Esophagus muscularis mucosa (tissue), 4 donors: ENCODE data around the gene ROPN1L. TPM values are rescaled to one million over a fixed set of nuclear protein-coding genes. Genes with fewer than 3 reads are reported as not detected.
A peak's percentile ranks its signal among the peaks of the same experiment; 100 is the strongest.

Source experiments
- DNase-seq: peaks from one replicate; pipeline ENCODE4 v3.0.0-alpha.2; 2017; ENCODE audit errors: extremely low spot score
- H3K27ac ChIP-seq, 4 donors: fragments of 200-600 bp; sonication (generic); replicated peaks in 1 of 4; 1 replicate in 3 of 4; 2 replicates in 1 of 4; pipeline ENCODE4 v1.5.1; 2016 to 2019; ENCODE audit warnings: mild to moderate bottlenecking in 1 of 4
- H3K27me3 ChIP-seq, 4 donors: fragments of 200-600 bp; sonication (generic); one replicate each; pipeline versions ENCODE4 v1.5.1 to v1.6.0; 2016 to 2019
- H3K36me3 ChIP-seq, 4 donors: fragments of 200-600 bp; sonication (generic); one replicate each; pipeline ENCODE4 v1.5.1; 2016 to 2019
- H3K4me1 ChIP-seq, 4 donors: fragments of 200-600 bp; sonication (generic); one replicate each; pipeline ENCODE4 v1.5.1; 2016 to 2019
- H3K4me3 ChIP-seq, 4 donors: fragments of 200-600 bp; sonication (generic); 1 replicate in 2 of 4; 2 replicates in 2 of 4; pipeline ENCODE4 v1.5.1; 2016 to 2019; ENCODE audit warnings: mild to moderate bottlenecking in 4 of 4, moderate library complexity in 1 of 4
- H3K9me3 ChIP-seq, 4 donors: fragments of 200-600 bp; sonication (generic); 1 replicate in 3 of 4; 2 replicates in 1 of 4; pipeline ENCODE4 v1.5.1; 2016 to 2019
- EP300 ChIP-seq: sonication (generic); formaldehyde crosslinking; IDR thresholded peaks from one replicate; pipeline ENCODE4 v1.6.1; 2017; ENCODE audit warnings: antibody characterized with exemption
- POLR2A ChIP-seq: fragments of 450-650 bp; IDR thresholded peaks from one replicate; pipeline ENCODE4 v1.6.1; 2017; ENCODE audit warnings: antibody characterized with exemption, moderate library complexity, mild to moderate bottlenecking, low read depth
- POLR2AphosphoS5 ChIP-seq, 2 donors: sonication (generic); formaldehyde crosslinking; IDR thresholded peaks; one replicate each; pipeline ENCODE4 v1.6.1; 2017; ENCODE audit warnings: antibody characterized with exemption in 2 of 2
- WGBS: methylation state at CpG from one replicate; pipeline ENCODE4 v1.1.5; 2018; 5-methylcytosine and 5-hydroxymethylcytosine counted together
- intact Hi-C: fragments of 100-400 bp; cut with DNase I; formaldehyde crosslinking; loops from one replicate; pipeline ENCODE4 v1.15.1; 2023
- total RNA-seq, 4 donors: library from RNA; depleted of rRNA; stranded (reverse); fragments of >200 nt; gene quantifications; one replicate each; pipeline versions ENCODE4 v1.1.0 to v1.2.1, GENCODE V29; 2016
- TF ChIP-seq, protein P1 (sequence below), 3 experiments: fragments of 200-600 bp in 2 of 3; fragments of 450-650 bp in 1 of 3; sonication (generic) in 2 of 3; IDR thresholded peaks; one replicate each; pipeline ENCODE4 v1.5.1; 2017 to 2019; ENCODE audit warnings: antibody characterized with exemption in 3 of 3, mild to moderate bottlenecking in 2 of 3, moderate library complexity in 1 of 3

ROPN1L gene
- total RNA-seq, 4 donors from 2014 or later, result 0.63 to 1.7 (median 1.1) TPM

DNA sequence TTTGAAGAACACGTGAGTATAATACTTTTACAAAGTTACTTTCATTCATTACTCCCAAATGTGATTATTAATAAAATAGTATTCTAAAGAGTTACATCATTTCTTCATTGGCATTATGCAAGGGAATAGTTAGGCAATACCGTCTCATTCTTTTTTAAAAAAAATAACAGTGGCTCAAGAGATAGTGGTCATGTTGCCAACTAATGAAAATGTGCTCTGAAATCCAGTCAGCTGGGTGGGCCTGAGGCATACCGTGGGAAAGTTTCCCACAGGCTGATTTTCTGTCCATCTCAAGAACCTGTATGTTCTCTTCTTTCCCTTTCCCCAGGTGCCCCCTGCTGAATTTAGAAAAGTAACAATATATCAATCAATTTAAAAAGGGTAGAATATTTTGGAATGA lies 40.8 kb upstream of the ROPN1L start:
- Histone ChIP-seq H3K27ac (peak overlapping the region; percentile 25 to 62 (median 37)), H3K36me3 (peaks cover 25 to 68% (median 49%) of the 10 kb centered on the region in 4 donors), H3K27me3 (no peaks in the 10 kb centered on the region), H3K9me3 (no peaks in the 10 kb centered on the region), H3K4me1 (peaks cover 0 to 21% (median 18%) of the 10 kb centered on the region in 4 donors), H3K4me3 (no peak overlapping the region)
- intact Hi-C loops, result no loop called here
- 47% methylated on average over 3 of the region's 3 CpGs for WGBS
- no peak for DNase-seq
- TF ChIP-seq, protein P1, sequence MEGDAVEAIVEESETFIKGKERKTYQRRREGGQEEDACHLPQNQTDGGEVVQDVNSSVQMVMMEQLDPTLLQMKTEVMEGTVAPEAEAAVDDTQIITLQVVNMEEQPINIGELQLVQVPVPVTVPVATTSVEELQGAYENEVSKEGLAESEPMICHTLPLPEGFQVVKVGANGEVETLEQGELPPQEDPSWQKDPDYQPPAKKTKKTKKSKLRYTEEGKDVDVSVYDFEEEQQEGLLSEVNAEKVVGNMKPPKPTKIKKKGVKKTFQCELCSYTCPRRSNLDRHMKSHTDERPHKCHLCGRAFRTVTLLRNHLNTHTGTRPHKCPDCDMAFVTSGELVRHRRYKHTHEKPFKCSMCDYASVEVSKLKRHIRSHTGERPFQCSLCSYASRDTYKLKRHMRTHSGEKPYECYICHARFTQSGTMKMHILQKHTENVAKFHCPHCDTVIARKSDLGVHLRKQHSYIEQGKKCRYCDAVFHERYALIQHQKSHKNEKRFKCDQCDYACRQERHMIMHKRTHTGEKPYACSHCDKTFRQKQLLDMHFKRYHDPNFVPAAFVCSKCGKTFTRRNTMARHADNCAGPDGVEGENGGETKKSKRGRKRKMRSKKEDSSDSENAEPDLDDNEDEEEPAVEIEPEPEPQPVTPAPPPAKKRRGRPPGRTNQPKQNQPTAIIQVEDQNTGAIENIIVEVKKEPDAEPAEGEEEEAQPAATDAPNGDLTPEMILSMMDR (IDR thresholded peaks at IDR 0.05), result no peak
- peak in 1 of 2 donors; percentile 45 for TF ChIP-seq POLR2AphosphoS5 (IDR thresholded peaks at IDR 0.05)

DNA sequence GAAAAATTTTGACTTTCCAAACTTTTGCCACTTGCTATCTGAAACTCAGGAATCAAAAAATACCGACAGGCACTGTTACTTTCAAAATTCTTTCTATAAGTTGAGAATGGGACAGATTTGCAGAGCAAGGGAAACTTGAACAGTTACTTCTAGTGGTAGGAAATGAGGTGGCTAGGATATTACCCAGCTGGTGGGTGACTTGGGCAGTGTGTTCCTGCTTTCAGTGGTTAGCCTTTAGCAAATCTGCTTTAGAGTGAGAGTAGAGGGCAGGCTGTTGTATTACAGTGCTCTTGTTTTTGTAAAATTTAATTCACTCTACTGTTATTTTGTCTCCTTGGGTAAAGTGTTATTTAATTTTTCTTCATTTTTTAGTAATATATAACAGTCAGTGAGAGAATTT lies 40.2 kb upstream of the ROPN1L start:
- Histone ChIP-seq H3K4me1 (peaks cover 0 to 21% (median 18%) of the 10 kb centered on the region in 4 donors), H3K4me3 (no peak overlapping the region), H3K27me3 (no peaks in the 10 kb centered on the region), H3K27ac (peak overlapping the region in 2 of 4 donors; percentile 25 to 62), H3K36me3 (peaks cover 31 to 68% (median 49%) of the 10 kb centered on the region in 4 donors), H3K9me3 (no peaks in the 10 kb centered on the region)
- WGBS, result 76% methylated on average over 1 of the region's 1 CpG
- intact Hi-C loops, result no loop called here
- TF ChIP-seq, protein P1 (IDR thresholded peaks at IDR 0.05), result no peak
- TF ChIP-seq POLR2A (no peak), EP300 (no peak), POLR2AphosphoS5 (IDR thresholded peaks at IDR 0.05) (no peak)
- DNase-seq, result no peak

DNA sequence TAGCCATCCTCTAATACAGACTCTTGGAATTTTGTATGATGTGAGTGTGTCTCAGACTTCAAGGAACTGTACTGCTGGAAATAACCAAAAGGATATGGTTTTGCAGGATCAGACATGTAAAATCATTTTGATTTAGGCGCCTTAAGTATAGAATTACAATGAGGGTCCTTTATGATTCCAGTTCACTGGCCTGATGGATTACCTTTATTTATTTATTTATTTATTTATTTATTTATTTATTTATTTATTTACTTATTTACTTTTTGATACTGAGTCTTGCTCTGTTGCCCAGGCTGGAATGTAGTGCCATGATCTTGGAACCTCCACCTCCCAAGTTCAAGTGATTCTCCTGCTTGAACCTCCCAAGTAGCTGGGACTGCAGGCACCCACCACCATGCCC lies 37.9 kb upstream of the ROPN1L start:
- Histone ChIP-seq H3K27me3 (no peaks in the 10 kb centered on the region), H3K27ac (no peak overlapping the region), H3K9me3 (no peaks in the 10 kb centered on the region), H3K4me3 (no peak overlapping the region), H3K4me1 (peaks cover 0 to 21% (median 18%) of the 10 kb centered on the region in 4 donors), H3K36me3 (peaks cover 50 to 74% (median 57%) of the 10 kb centered on the region in 4 donors)
- TF ChIP-seq EP300, result no peak
- TF ChIP-seq POLR2A, result no peak
- no peak for TF ChIP-seq POLR2AphosphoS5 (IDR thresholded peaks at IDR 0.05)
- TF ChIP-seq, protein P1 (IDR thresholded peaks at IDR 0.05), result no peak
- 94% methylated on average over 1 of the region's 1 CpG for WGBS
- DNase-seq, result no peak
- intact Hi-C loops, result no loop called here

DNA sequence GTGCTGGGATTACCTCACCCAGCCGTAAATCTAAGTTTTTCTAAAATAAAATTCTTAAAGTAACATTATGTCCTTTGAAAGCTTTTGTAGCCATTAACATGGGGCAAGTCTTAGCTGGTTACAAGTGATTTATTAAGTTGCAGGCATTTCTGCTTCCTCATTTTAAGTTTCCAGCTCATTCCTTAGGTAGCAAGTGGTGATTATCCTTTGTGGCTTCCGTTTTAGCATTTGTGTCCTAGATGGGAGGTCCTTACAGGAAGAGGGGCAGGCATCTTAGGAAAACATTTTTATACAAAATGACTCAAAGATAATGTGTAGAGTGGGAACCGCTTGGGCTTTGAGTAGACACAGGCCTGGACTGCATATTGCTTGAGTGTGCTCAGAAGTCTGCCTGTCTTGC lies 35.0 kb upstream of the ROPN1L start:
- intact Hi-C loops, result loop anchor here (5.0 kb wide), 1 partner anchor 124 kb away; no protein-coding TSS in a partner anchor
- Histone ChIP-seq H3K36me3 (peaks cover 54 to 98% (median 85%) of the 10 kb centered on the region in 4 donors), H3K9me3 (no peaks in the 10 kb centered on the region), H3K27me3 (no peaks in the 10 kb centered on the region), H3K27ac (no peak overlapping the region), H3K4me3 (no peak overlapping the region), H3K4me1 (no peaks in the 10 kb centered on the region)
- 73% methylated on average over 3 of the region's 3 CpGs for WGBS
- DNase-seq, result no peak
- TF ChIP-seq POLR2AphosphoS5 (IDR thresholded peaks at IDR 0.05) (no peak), POLR2A (no peak), EP300 (no peak)
- TF ChIP-seq, protein P1 (IDR thresholded peaks at IDR 0.05), result no peak

DNA sequence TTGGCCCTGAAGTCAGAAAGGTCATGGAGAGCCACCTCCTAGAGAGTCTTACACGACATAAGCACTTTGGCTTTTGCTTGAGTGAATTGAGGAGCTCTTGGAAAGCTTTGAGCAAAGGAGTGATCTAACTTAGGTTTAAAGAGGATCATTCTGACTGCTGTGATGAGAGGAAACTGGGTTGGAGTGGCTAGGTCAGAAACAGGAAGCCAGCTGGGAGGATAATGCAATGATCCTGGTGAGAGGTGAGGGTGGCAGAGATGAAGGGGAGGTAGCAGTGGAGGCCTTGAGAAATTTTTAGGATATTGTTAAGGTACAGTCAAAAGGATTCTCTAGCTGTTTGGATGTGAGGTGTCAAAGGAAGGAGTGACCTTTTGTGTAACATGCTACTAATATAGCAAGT lies 32.2 kb upstream of the ROPN1L start:
- Histone ChIP-seq H3K27ac (no peak overlapping the region), H3K4me1 (no peaks in the 10 kb centered on the region), H3K9me3 (no peaks in the 10 kb centered on the region), H3K4me3 (no peak overlapping the region), H3K27me3 (no peaks in the 10 kb centered on the region), H3K36me3 (peaks cover 68 to 100% (median 95%) of the 10 kb centered on the region in 4 donors)
- DNase-seq, result no peak
- intact Hi-C loops, result loop anchor here (5.0 kb wide), 1 partner anchor 127 kb away; no protein-coding TSS in a partner anchor
- TF ChIP-seq, protein P1 (IDR thresholded peaks at IDR 0.05), result no peak
- no peak for TF ChIP-seq POLR2A
- no peak for TF ChIP-seq EP300
- no peak for TF ChIP-seq POLR2AphosphoS5 (IDR thresholded peaks at IDR 0.05)
- 71% methylated on average over 1 of the region's 1 CpG for WGBS
